Suprapubic skin (tissue), 4 donors: ENCODE results near the gene CAPZB. TPM values are rescaled to one million over a fixed set of nuclear protein-coding genes. Genes with fewer than 3 reads are reported as not detected.

Experiments
- DNase-seq, 2 donors: peaks; one replicate each; pipeline ENCODE4 v3.0.0-alpha.2; 2019; ENCODE audit warnings: low spot score in 2 of 2
- H3K27ac ChIP-seq: fragments of 200-600 bp; sonication (generic); one replicate; pipeline ENCODE4 v1.5.1; 2019
- H3K27me3 ChIP-seq: fragments of 200-600 bp; sonication (generic); one replicate; pipeline ENCODE4 v1.5.1; 2019
- H3K36me3 ChIP-seq: fragments of 200-600 bp; sonication (generic); one replicate; pipeline ENCODE4 v1.5.1; 2019
- H3K4me1 ChIP-seq: fragments of 200-600 bp; sonication (generic); one replicate; pipeline ENCODE4 v1.5.1; 2019
- H3K4me3 ChIP-seq: fragments of 200-600 bp; sonication (generic); one replicate; pipeline ENCODE4 v1.5.1; 2019; ENCODE audit warnings: mild to moderate bottlenecking
- H3K9me3 ChIP-seq: fragments of 200-600 bp; sonication (generic); one replicate; pipeline ENCODE4 v1.5.1; 2019
- CTCF ChIP-seq, 2 donors: fragments of 200-600 bp in 1 of 2; fragments of 450-650 bp in 1 of 2; sonication (generic) in 1 of 2; IDR thresholded peaks; one replicate each; pipeline ENCODE4 v1.5.1; 2016 to 2019; ENCODE audit warnings: antibody characterized with exemption in 2 of 2, mild to moderate bottlenecking in 1 of 2, moderate library complexity in 1 of 2
- EP300 ChIP-seq: sonication (generic); formaldehyde crosslinking; IDR thresholded peaks from one replicate; pipeline ENCODE4 v1.6.1; 2017; ENCODE audit warnings: antibody characterized with exemption
- POLR2A ChIP-seq, 2 donors: fragments of 450-650 bp; IDR thresholded peaks; one replicate each; pipeline ENCODE4 v1.6.1; 2017; ENCODE audit warnings: antibody characterized with exemption in 2 of 2, mild to moderate bottlenecking in 2 of 2, moderate library complexity in 2 of 2
- POLR2AphosphoS5 ChIP-seq, 3 donors: sonication (generic); formaldehyde crosslinking; IDR thresholded peaks; one replicate each; pipeline ENCODE4 v1.6.1; 2017; ENCODE audit warnings: antibody characterized with exemption in 3 of 3
- WGBS: methylation state at CpG from one replicate; pipeline ENCODE4 v1.1.5; 2018; 5-methylcytosine and 5-hydroxymethylcytosine counted together
- total RNA-seq, 4 donors: library from RNA; depleted of rRNA; stranded (reverse); fragments of >200 nt; gene quantifications; one replicate each; pipeline ENCODE4 v1.1.0, GENCODE V29; 2016

CAPZB gene
- total RNA-seq, 4 donors from 2014 or later: 101 to 130 (median 126) TPM

GRCh38 chr1:19424651-19425570, 60.4 kb downstream of the CAPZB start:
- Histone ChIP-seq H3K9me3 (no peaks in the 10 kb centered on the region), H3K36me3 (no peaks in the 10 kb centered on the region), H3K27ac (peak overlapping the region; percentile 82), H3K27me3 (no peaks in the 10 kb centered on the region), H3K4me3 (no peak overlapping the region), H3K4me1 (peaks cover 88% of the 10 kb centered on the region)
- no peak for DNase-seq
- no peak for TF ChIP-seq POLR2A (IDR thresholded peaks at IDR 0.05)
- no peak for TF ChIP-seq CTCF (IDR thresholded peaks at IDR 0.05)
- no peak for TF ChIP-seq EP300
- TF ChIP-seq POLR2AphosphoS5 (IDR thresholded peaks at IDR 0.05): no peak
- WGBS: 20% methylated on average over 7 of the region's 7 CpGs

GRCh38 chr1:19423130-19423529, 62.2 kb downstream of the CAPZB start:
- Histone ChIP-seq H3K27ac (peak overlapping the region; percentile 29), H3K36me3 (peaks cover 14% of the 10 kb centered on the region), H3K4me1 (peaks cover 87% of the 10 kb centered on the region), H3K9me3 (no peaks in the 10 kb centered on the region), H3K4me3 (no peak overlapping the region), H3K27me3 (no peaks in the 10 kb centered on the region)
- TF ChIP-seq CTCF (IDR thresholded peaks at IDR 0.05): no peak
- no peak for TF ChIP-seq EP300
- TF ChIP-seq POLR2AphosphoS5 (IDR thresholded peaks at IDR 0.05): no peak
- TF ChIP-seq POLR2A (IDR thresholded peaks at IDR 0.05): no peak
- DNase-seq: no peak
- WGBS: 41% methylated on average over 5 of the region's 5 CpGs

- no peak overlapping the region for H3K4me3 ChIP-seq
- TF ChIP-seq CTCF (IDR thresholded peaks at IDR 0.05) (no peak), EP300 (no peak), POLR2AphosphoS5 (IDR thresholded peaks at IDR 0.05) (no peak), POLR2A (IDR thresholded peaks at IDR 0.05) (no peak)
- no peak overlapping the region for H3K27ac ChIP-seq
- H3K36me3 ChIP-seq: peaks cover 14% of the 10 kb centered on the region
- 33% methylated on average over 4 of the region's 4 CpGs for whole genome bisulfite sequencing
- no peaks in the 10 kb centered on the region for H3K27me3 ChIP-seq
- H3K4me1 ChIP-seq: peaks cover 84% of the 10 kb centered on the region
- H3K9me3 ChIP-seq: no peaks in the 10 kb centered on the region
- no peak for DNase-seq
Observed at GRCh38 chr1:19421365-19421764, 64.0 kb downstream of the CAPZB start.

GRCh38 chr1:19420606-19421005, 64.7 kb downstream of the CAPZB start:
- no peaks in the 10 kb centered on the region for H3K27me3 ChIP-seq
- H3K27ac ChIP-seq: no peak overlapping the region
- no peaks in the 10 kb centered on the region for H3K9me3 ChIP-seq
- WGBS: 90% methylated on average over 4 of the region's 4 CpGs
- peaks cover 14% of the 10 kb centered on the region for H3K36me3 ChIP-seq
- TF ChIP-seq POLR2AphosphoS5 (IDR thresholded peaks at IDR 0.05) (no peak), CTCF (IDR thresholded peaks at IDR 0.05) (no peak), POLR2A (IDR thresholded peaks at IDR 0.05) (no peak), EP300 (no peak)
- no peak overlapping the region for H3K4me3 ChIP-seq
- DNase-seq: no peak
- H3K4me1 ChIP-seq: peaks cover 83% of the 10 kb centered on the region

- H3K4me3 ChIP-seq: no peak overlapping the region
- no peaks in the 10 kb centered on the region for H3K9me3 ChIP-seq
- H3K36me3 ChIP-seq: peaks cover 14% of the 10 kb centered on the region
- H3K27me3 ChIP-seq: no peaks in the 10 kb centered on the region
- DNase-seq: no peak
- TF ChIP-seq POLR2AphosphoS5 (IDR thresholded peaks at IDR 0.05): no peak
- no peak for TF ChIP-seq EP300
- no peak for TF ChIP-seq POLR2A (IDR thresholded peaks at IDR 0.05)
- TF ChIP-seq CTCF (IDR thresholded peaks at IDR 0.05): no peak
- no peak overlapping the region for H3K27ac ChIP-seq
- peaks cover 83% of the 10 kb centered on the region for H3K4me1 ChIP-seq
- WGBS: 81% methylated on average over 9 of the region's 9 CpGs
Observed at GRCh38 chr1:19419691-19420090, 65.6 kb downstream of the CAPZB start.
